ENCODE measurements around the gene JAZF1. TPM values are rescaled to one million over a fixed set of nuclear protein-coding genes. Genes with fewer than 3 reads are reported as not detected.

JAZF1 gene
- total and polyA plus RNA-seq, 2 of the 4 experiments (the other 2 are of a cell fraction): 8.4 to 10.5 TPM

- H2BK5ac ChIP-seq (ENCODE audit: low read depth, low read length, poor library complexity, severe bottlenecking): no peak overlapping the region
- no peak overlapping the region for H3K27ac ChIP-seq (ENCODE audit: insufficient read depth, low read length)
- no peak overlapping the region for H2AK5ac ChIP-seq (ENCODE audit: low read depth, low read length)
- H3K4me3 ChIP-seq (ENCODE audit: insufficient read depth, low read depth, low read length): no peak overlapping the region
- H4K8ac ChIP-seq (ENCODE audit: low read depth in 2 of 2, low read length in 2 of 2): no peak overlapping the region
- intact Hi-C loops (cut with micrococcal nuclease): no loop called here
- no peak overlapping the region for H2AK9ac ChIP-seq (replicated peaks; ENCODE audit: low read depth, low read length, poor library complexity)
- no peaks in the 10 kb centered on the region for H3K36me3 ChIP-seq (ENCODE audit: control insufficient read depth, insufficient read depth, low read length)
- no peak overlapping the region for H3K4ac ChIP-seq (ENCODE audit: low read depth, low read length)
- H3K14ac ChIP-seq (replicated peaks; ENCODE audit: low read depth, low read length): no peak overlapping the region
- H4K5ac ChIP-seq (ENCODE audit: low read depth, low read length): no peak overlapping the region
- no peak overlapping the region for H3K23ac ChIP-seq (ENCODE audit: low read depth, low read length)
- ChIA-PET CTCF (interaction anchor here (0.9 to 1.3 kb wide), 2 partner anchors 9 to 29 kb away, joined by 3 read pairs; no protein-coding TSS in a partner anchor), POLR2A (ENCODE audit: unreplicated experiment) (no interaction called here)
- BruUV-seq (replicated peaks): no TSS peak
- H3K9me3 ChIP-seq (ENCODE audit: control insufficient read depth, insufficient read depth, low read length): no peaks in the 10 kb centered on the region
- ATAC-seq (ENCODE audit: low read depth) (peak; percentile 63), DNase-seq (peak; percentile 55)
- H2BK15ac ChIP-seq (ENCODE audit: low read depth, low read length): no peak overlapping the region
- TF ChIP-seq SMC3 (IDR thresholded peaks at IDR 0.05; ENCODE audit: low read depth, low read length) (no peak), RAD21 (IDR thresholded peaks at IDR 0.05; ENCODE audit: low read length) (no peak), CHD1 (IDR thresholded peaks at IDR 0.05; ENCODE audit: low read depth, low read length) (no peak), RFX5 (IDR thresholded peaks at IDR 0.05; ENCODE audit: low read depth, low read length) (no peak), FOS (IDR thresholded peaks at IDR 0.05; ENCODE audit: low read depth, low read length) (no peak), POLR2A (IDR thresholded peaks at IDR 0.05; ENCODE audit: low read depth, low read length) (no peak), MAZ (IDR thresholded peaks at IDR 0.05; ENCODE audit: borderline replicate concordance, low read depth, low read length) (no peak), RCOR1 (IDR thresholded peaks at IDR 0.05; ENCODE audit: insufficient replicate concordance, low read length) (no peak), CEBPB (IDR thresholded peaks at IDR 0.05; ENCODE audit: low read depth, low read length) (no peak), MAFK (IDR thresholded peaks at IDR 0.05; ENCODE audit: low read depth, low read length) (no peak)
- TF ChIP-seq, protein P1, sequence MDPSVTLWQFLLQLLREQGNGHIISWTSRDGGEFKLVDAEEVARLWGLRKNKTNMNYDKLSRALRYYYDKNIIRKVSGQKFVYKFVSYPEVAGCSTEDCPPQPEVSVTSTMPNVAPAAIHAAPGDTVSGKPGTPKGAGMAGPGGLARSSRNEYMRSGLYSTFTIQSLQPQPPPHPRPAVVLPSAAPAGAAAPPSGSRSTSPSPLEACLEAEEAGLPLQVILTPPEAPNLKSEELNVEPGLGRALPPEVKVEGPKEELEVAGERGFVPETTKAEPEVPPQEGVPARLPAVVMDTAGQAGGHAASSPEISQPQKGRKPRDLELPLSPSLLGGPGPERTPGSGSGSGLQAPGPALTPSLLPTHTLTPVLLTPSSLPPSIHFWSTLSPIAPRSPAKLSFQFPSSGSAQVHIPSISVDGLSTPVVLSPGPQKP (IDR thresholded peaks at IDR 0.05; ENCODE audit: borderline replicate concordance, low read depth, low read length): no peak
- TF ChIP-seq, protein P2, sequence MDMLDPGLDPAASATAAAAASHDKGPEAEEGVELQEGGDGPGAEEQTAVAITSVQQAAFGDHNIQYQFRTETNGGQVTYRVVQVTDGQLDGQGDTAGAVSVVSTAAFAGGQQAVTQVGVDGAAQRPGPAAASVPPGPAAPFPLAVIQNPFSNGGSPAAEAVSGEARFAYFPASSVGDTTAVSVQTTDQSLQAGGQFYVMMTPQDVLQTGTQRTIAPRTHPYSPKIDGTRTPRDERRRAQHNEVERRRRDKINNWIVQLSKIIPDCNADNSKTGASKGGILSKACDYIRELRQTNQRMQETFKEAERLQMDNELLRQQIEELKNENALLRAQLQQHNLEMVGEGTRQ (IDR thresholded peaks at IDR 0.05; ENCODE audit: low read depth, low read length): no peak
- H3K56ac ChIP-seq (ENCODE audit: extremely low read depth, insufficient read depth, low read length): no peak overlapping the region
- H3K9ac ChIP-seq (ENCODE audit: low read depth, low read length): no peak overlapping the region
- in situ Hi-C loops (cut with MboI; ENCODE audit: low sequenced_read_pairs): no loop called here
- no peaks in the 10 kb centered on the region; the same call in 1 of the 2 replicates for H3K4me1 ChIP-seq (ENCODE audit: control insufficient read depth, insufficient read depth, low read length)
- no peak overlapping the region for H3K18ac ChIP-seq (ENCODE audit: low read depth, low read length)
- peaks cover 12 to 33% of the 10 kb centered on the region in 2 experiments; a peak in 2 of 4 replicates for H3K79me1 ChIP-seq (ENCODE audit: low read depth in 1 of 2, low read length in 2 of 2)
- no peak overlapping the region for H2BK120ac ChIP-seq (ENCODE audit: low read depth, low read length)
- H4K20me1 ChIP-seq (ENCODE audit: insufficient read depth, low read length): peaks cover 8% of the 10 kb centered on the region; the same call in 1 of the 2 replicates
- H4K91ac ChIP-seq (ENCODE audit: insufficient read depth, low read depth, low read length): no peak overlapping the region
- dilution Hi-C loops (cut with HindIII; ENCODE audit: low sequenced_read_pairs, unreplicated experiment): no loop called here
- H3K9me1 ChIP-seq (ENCODE audit: insufficient read depth, low read length): peaks cover 9% of the 10 kb centered on the region
- H2AFZ ChIP-seq (replicated peaks; ENCODE audit: low read length, poor library complexity): no peak overlapping the region
- H3K27me3 ChIP-seq (ENCODE audit: control insufficient read depth, insufficient read depth, low read length): no peaks in the 10 kb centered on the region
- H2BK20ac ChIP-seq (ENCODE audit: low read depth, low read length): no peak overlapping the region
- peak overlapping the region; percentile 52; the same call in 1 of the 2 replicates for H3K4me2 ChIP-seq (ENCODE audit: low read depth, low read length)
Observed at GRCh38 chr7:27962273-27962672, 218.3 kb downstream of the JAZF1 start.

Data from IMR-90 (cell line).